SU-DHL-6 (cell line): ENCODE data around the gene TGM6.

Experiments
- H2AFZ ChIP-seq: fragments of 200-600 bp; sonication (generic); 2 replicates; pipeline ENCODE4 v1.6.1; 2014; ENCODE audit warnings: low read depth, mild to moderate bottlenecking, moderate library complexity, mixed read lengths, antibody characterized with exemption, low read length; ENCODE audit not compliant: severe bottlenecking
- H3F3A ChIP-seq: fragments of 200-600 bp; shearing (Covaris generic); 2 replicates; pipeline ENCODE4 v1.6.0; 2016; ENCODE audit warnings: antibody characterized with exemption, mild to moderate bottlenecking; ENCODE audit not compliant: insufficient read depth
- H3K27ac ChIP-seq: fragments of 200-600 bp; sonication (generic); 2 replicates; pipeline ENCODE4 v1.5.1; 2016; ENCODE audit warnings: low read depth, mild to moderate bottlenecking, low read length, moderate library complexity, mixed read lengths
- H3K27me3 ChIP-seq: fragments of 200-600 bp; sonication (generic), shearing (Covaris generic); 2 replicates; pipeline ENCODE4 v1.6.0; 2014; ENCODE audit warnings: mild to moderate bottlenecking, low read length
- H3K36me3 ChIP-seq: fragments of 200-600 bp; sonication (generic); 2 replicates; pipeline ENCODE4 v1.6.1; 2014; ENCODE audit warnings: mild to moderate bottlenecking, low read length, mixed read lengths
- H3K4me2 ChIP-seq: fragments of 300-600, 200-600 bp; shearing (Covaris generic), sonication (generic); 2 replicates; pipeline ENCODE4 v1.6.0; 2014; ENCODE audit warnings: low read length, low read depth, mild to moderate bottlenecking; ENCODE audit not compliant: poor library complexity, severe bottlenecking
- H3K4me3 ChIP-seq: fragments of 200-600 bp; sonication (generic); 2 replicates; pipeline ENCODE4 v1.5.1; 2014; ENCODE audit warnings: antibody characterized with exemption, low read length, mild to moderate bottlenecking, mixed read lengths; ENCODE audit not compliant: insufficient read depth, poor library complexity, severe bottlenecking
- H3K79me2 ChIP-seq: fragments of 200-600 bp; sonication (generic); 2 replicates; pipeline ENCODE4 v1.6.1; 2014; ENCODE audit warnings: mild to moderate bottlenecking, low read length, moderate library complexity; ENCODE audit not compliant: insufficient read depth
- H3K9ac ChIP-seq: fragments of 200-600 bp; sonication (generic); 2 replicates; pipeline ENCODE4 v1.7.0; 2014; ENCODE audit warnings: mild to moderate bottlenecking, low read length
- H3K9me2 ChIP-seq: fragments of 200-600 bp; sonication (generic); replicated peaks from 2 replicates; pipeline ENCODE4 v1.6.1; 2014; ENCODE audit warnings: low read length; ENCODE audit not compliant: insufficient read depth
- H3K9me3 ChIP-seq: fragments of 200-600 bp; sonication (generic); 2 replicates; pipeline ENCODE4 v1.6.1; 2014; ENCODE audit warnings: low read length, mixed read lengths; ENCODE audit not compliant: insufficient read depth
- H4K20me1 ChIP-seq: fragments of 200-600 bp; sonication (generic); 2 replicates; pipeline ENCODE4 v1.6.1; 2014; ENCODE audit warnings: low read depth, mild to moderate bottlenecking, antibody characterized with exemption, low read length, moderate library complexity, mixed read lengths
- EZH2phosphoT487 ChIP-seq: fragments of 200-600 bp; sonication (generic), shearing (Covaris generic); conservative IDR thresholded peaks from 2 replicates; pipeline ENCODE4 v1.6.1; 2018; ENCODE audit warnings: mild to moderate bottlenecking, antibody characterized with exemption, low read length, moderate library complexity, mixed read lengths
- TF ChIP-seq, protein P1 (sequence below): fragments of 200-600 bp; sonication (generic); IDR thresholded peaks from one replicate; pipeline ENCODE4 v1.5.1; 2017; ENCODE audit warnings: antibody characterized with exemption, mild to moderate bottlenecking, low read length, moderate library complexity; ENCODE audit not compliant: insufficient read depth, poor library complexity, severe bottlenecking

The TGM6 gene

DNA sequence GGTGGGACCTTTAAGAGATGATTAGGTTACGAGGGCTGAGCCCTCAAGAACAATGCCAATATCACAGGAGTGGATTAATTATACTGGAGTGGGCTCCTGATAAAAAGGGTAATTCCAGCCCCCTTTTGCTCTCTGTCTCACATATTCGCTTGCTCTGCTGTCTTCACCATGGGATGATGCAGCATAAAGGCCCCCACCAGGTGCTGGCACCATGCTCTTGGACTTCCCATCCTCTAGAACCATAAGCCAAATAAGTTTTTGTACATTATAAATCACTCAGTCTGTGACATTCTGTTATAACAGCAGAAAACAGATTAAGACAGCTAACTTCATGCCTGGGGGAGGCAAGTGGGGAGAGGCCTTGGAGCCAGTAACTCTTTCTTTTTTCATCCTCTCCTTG is 99.7 kb downstream of the TGM6 start:
- TF ChIP-seq, protein P1, sequence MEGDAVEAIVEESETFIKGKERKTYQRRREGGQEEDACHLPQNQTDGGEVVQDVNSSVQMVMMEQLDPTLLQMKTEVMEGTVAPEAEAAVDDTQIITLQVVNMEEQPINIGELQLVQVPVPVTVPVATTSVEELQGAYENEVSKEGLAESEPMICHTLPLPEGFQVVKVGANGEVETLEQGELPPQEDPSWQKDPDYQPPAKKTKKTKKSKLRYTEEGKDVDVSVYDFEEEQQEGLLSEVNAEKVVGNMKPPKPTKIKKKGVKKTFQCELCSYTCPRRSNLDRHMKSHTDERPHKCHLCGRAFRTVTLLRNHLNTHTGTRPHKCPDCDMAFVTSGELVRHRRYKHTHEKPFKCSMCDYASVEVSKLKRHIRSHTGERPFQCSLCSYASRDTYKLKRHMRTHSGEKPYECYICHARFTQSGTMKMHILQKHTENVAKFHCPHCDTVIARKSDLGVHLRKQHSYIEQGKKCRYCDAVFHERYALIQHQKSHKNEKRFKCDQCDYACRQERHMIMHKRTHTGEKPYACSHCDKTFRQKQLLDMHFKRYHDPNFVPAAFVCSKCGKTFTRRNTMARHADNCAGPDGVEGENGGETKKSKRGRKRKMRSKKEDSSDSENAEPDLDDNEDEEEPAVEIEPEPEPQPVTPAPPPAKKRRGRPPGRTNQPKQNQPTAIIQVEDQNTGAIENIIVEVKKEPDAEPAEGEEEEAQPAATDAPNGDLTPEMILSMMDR: no peak
- no peak for TF ChIP-seq EZH2phosphoT487
- Histone ChIP-seq H3K27me3 (no peaks in the 10 kb centered on the region), H3K27ac (no peak overlapping the region), H3K36me3 (no peaks in the 10 kb centered on the region; the same call in 1 of the 2 replicates), H3K4me2 (no peak overlapping the region), H3F3A (no peaks in the 10 kb centered on the region), H3K9me3 (no peaks in the 10 kb centered on the region), H2AFZ (no peak overlapping the region), H3K4me3 (no peak overlapping the region), H3K9me2 (no peaks in the 10 kb centered on the region), H4K20me1 (no peaks in the 10 kb centered on the region), H3K9ac (no peak overlapping the region), H3K79me2 (no peaks in the 10 kb centered on the region)
